Endothelial cell of hepatic sinusoid (primary cell): ENCODE results near the gene SMYD3.
"Not testable (repeated sequence)": the region's sequence is repeated elsewhere in the genome, so short reads cannot be mapped to it uniquely, and the experiment has no call there.

Experiments used
- in situ Hi-C: cut with HindIII; loops from 2 replicates; pipeline ENCODE4 v1.10.0; 2017; ENCODE audit warnings: low sequenced_read_pairs

The SMYD3 gene

GRCh38 chr1:245984390-245985155 is 522.5 kb downstream of the SMYD3 start:
- in situ Hi-C loops, result no loop called here

DNA sequence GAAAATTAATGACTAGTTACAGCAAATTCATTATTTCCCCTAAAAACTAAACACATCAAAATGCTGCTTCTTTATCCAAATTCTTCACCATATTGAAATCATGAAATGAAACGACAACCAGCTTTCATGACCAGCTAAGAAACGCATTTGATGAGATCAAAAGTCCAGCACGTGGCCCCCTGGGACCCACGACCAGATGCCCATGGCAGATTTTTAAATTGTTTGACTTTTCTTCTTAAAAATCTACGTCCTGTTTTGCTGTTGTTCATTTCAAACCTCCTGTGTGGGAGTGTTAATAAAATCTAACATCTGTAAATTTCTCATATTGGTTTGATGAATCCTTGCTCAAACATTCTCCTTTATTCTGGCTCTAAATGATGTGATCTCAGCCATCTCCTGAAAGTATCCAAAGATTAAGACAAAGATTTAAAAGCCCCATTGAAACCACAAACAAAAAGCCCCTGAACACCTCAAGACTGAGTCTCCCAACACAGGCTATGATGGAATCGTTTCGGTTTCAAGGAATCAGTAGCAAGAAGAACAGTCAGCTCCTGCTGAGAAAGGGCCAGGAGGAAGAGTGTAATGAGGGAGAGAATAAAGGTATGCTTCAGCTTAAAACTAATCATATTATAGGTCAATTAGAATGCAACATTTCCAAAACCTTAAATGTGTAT is 523.6 kb downstream of the SMYD3 start:
- in situ Hi-C loops, result no loop called here

GRCh38 chr1:245979589-245979988 is 527.5 kb downstream of the SMYD3 start:
- in situ Hi-C loops, result no loop called here

GRCh38 chr1:245978915-245979314 is 528.2 kb downstream of the SMYD3 start:
- in situ Hi-C loops, result no loop called here

GRCh38 chr1:245972476-245972875 is 534.6 kb downstream of the SMYD3 start:
- in situ Hi-C loops, result no loop called here

GRCh38 chr1:245971711-245972085 is 535.4 kb downstream of the SMYD3 start:
- in situ Hi-C loops, result no loop called here

- in situ Hi-C loops, result not testable (repeated sequence)
Measured at GRCh38 chr1:245971076-245971710, 535.9 kb downstream of the SMYD3 start.

- in situ Hi-C loops, result no loop called here
Measured at GRCh38 chr1:245969283-245969682, 537.8 kb downstream of the SMYD3 start.

- in situ Hi-C loops, result no loop called here
Measured at GRCh38 chr1:245968775-245969174, 538.3 kb downstream of the SMYD3 start.

GRCh38 chr1:245965398-245965797 is 541.7 kb downstream of the SMYD3 start:
- in situ Hi-C loops, result no loop called here

GRCh38 chr1:245963649-245964048 is 543.4 kb downstream of the SMYD3 start:
- in situ Hi-C loops, result no loop called here

DNA sequence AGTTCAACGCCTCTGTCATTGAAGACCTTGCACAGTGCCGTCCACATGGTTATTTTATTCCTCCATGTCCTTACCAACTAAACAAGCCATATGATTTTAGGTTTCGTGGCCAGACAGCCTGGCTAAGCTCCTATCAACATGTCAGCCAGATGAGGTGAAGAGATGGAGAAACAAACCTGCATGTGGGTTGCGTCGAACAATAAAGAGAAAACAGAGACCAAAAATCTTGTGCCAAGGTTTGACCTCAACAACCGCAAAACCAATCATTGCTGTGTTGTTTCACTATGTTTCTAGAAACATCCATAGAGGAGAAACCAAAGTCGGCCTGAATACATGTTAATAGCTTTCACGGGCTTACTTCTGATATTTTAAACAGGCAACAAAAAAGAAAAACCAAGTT is 544.6 kb downstream of the SMYD3 start:
- in situ Hi-C loops, result no loop called here

- in situ Hi-C loops, result no loop called here
Measured at GRCh38 chr1:245961137-245961540, 545.9 kb downstream of the SMYD3 start.

DNA sequence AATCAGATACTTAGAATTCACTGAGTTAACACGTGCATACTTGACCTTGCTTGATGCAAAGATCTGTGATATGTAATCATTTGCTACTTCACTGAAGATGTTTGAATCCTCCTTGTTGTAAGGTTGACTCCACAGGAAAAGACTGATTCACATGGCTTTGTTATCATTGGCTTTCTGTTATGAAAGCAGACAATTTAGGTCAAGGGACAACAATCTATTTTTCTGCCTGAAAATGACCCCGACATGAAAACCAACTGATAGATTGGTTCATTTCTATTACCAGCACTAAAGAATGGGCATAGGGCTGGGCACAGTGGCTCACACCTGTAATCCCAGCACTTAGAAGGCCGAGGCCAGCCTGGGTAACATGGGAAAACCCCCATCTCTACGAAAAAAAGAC is 546.9 kb downstream of the SMYD3 start:
- in situ Hi-C loops, result no loop called here

DNA sequence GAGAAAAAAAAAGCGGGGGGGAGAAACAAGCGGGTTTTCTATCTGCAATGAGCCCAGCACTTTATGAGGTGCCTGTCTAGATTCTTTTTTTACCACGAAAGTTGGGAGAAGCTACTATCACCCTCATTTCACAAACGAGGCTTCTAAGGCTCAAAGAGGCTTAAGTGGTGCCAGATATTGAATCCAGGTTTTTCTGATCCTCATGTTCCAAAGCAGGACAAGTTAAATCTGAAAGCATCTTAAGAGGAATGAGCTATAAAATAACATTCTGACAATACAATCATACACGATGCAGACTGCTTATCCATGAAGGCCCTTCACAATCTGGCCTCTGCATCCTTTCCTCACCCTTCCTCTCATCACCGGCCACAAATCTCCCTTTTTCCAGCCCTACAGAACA is 549.1 kb downstream of the SMYD3 start:
- in situ Hi-C loops, result no loop called here

DNA sequence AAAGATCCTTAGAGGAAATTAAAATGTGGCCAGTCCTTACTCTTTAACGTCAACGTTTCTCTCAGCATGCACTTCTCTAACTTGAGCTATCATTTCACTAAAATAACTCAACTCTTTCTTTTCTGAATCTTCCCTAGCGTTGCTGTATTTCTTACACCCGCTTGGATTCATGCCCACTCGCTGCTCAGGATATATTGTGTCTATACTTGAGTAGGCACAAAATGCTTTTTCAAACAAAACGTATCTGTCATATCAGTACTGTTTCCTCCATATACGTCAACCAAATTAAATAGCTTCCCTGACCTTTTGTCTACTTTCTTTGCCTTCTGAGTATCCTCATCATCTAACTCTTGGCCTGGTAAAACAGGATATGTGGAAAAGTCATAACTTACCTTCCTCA is 549.7 kb downstream of the SMYD3 start:
- in situ Hi-C loops, result no loop called here

DNA sequence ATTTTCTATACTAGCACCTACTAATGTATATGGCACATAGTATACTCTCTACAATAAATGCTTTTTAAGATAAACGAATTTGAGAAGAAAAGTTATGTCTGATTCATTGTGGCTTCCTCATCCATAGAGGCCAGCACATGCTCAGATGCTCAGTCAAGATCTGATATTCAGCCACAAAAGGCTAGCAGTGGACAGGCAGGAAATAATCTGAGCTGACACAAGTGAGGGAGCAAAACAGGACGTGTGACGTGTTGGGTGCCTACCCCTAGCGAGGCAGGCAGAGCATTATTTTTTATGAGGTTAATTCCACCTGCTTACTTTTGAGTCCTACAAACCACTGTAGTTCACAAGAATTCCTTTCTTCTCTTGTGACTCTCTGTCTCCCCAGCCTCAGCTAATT is 550.9 kb downstream of the SMYD3 start:
- in situ Hi-C loops, result no loop called here

- in situ Hi-C loops, result no loop called here
Measured at GRCh38 chr1:245953876-245954660, 553.0 kb downstream of the SMYD3 start.

GRCh38 chr1:245952383-245953026 is 554.6 kb downstream of the SMYD3 start:
- in situ Hi-C loops, result no loop called here

DNA sequence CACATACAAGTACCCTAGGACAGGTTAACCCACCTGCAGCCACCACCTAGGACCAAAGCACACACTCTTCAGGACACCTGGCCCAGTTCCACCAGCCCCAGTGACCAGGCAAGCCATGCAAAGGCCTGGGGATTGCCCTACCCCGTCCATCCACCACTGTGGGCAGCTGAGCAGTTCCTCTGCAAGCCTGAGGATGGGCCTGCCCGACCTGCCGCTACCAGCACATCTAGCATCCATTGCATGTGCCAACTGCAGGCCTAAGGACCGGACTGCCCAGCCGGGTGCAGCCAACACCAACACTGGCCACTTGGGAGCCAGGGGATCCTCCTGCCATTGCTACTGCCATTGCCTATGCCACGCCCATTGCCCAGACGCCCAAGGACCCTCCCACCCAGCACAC is 558.3 kb downstream of the SMYD3 start:
- in situ Hi-C loops, result no loop called here

DNA sequence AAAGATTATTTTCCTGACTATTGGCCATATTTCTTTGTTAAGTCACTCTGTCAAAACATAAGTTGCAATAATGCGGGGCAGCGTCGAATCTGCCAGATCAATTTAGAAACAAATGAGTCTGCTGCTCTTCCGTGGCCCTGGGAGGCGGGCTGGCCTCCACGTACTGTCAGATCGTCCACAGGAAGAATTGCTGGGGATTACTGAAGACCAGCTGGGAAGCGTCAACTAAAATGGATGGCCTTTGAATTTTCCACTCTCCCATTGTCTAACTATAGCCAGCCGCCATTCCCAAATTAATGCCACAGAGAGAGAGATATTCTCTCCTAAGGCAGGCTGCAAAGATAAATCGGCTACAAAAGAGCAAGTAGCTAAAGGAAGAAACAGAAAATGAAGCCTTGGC is 560.2 kb downstream of the SMYD3 start:
- in situ Hi-C loops, result no loop called here
